BJ (cell line): Measurements from ENCODE around the gene LRRC74A. TPM values are rescaled to one million over a fixed set of nuclear protein-coding genes. Genes with fewer than 3 reads are reported as not detected.
"Not testable (repeated sequence)": the region's sequence is repeated elsewhere in the genome, so short reads cannot be mapped to it uniquely, and the experiment has no call there.

Source experiments
- CTCF ChIA-PET: fragments of 350-600 bp; formaldehyde crosslinking; extraction: SDS; loops from one replicate; lab custom pipeline; 2021; ENCODE audit warnings: antibody characterized with exemption, inconsistent platforms; lab: Yijun Ruan, JAX
- POLR2A ChIA-PET: fragments of 300-600 bp; sonication (Branson Sonifier 250); formaldehyde crosslinking; extraction: SDS; loops from one replicate; lab custom pipeline; 2021; ENCODE audit warnings: antibody characterized with exemption; lab: Charles Lee
- DNase-seq: peaks from one replicate; pipeline ENCODE4 v3.0.0-alpha.2; 2011; ENCODE audit warnings: low read depth
- H3K27me3 ChIP-seq: 2 replicates; pipeline ENCODE4 v1.6.0; 2011; ENCODE audit warnings: low read length; ENCODE audit not compliant: control insufficient read depth, insufficient read depth
- H3K36me3 ChIP-seq: 2 replicates; pipeline ENCODE4 v1.5.1; 2011; ENCODE audit warnings: low read length; ENCODE audit not compliant: control insufficient read depth, insufficient read depth
- H3K4me3 ChIP-seq: 2 replicates; pipeline ENCODE4 v1.5.1; 2011; ENCODE audit warnings: low read depth, mild to moderate bottlenecking, control low read depth, low read length
- polyA plus RNA-seq: library from polyadenylated mRNA; depleted of rRNA; stranded (reverse); fragments of >200 nt; gene quantifications from 2 replicates; pipeline ENCODE4 v1.2.3, GENCODE V29; 2011
- TF ChIP-seq, protein P1 (sequence below): IDR thresholded peaks from 2 replicates; pipeline ENCODE4 v1.5.1; 2011; ENCODE audit warnings: low read depth, mild to moderate bottlenecking, control low read depth, inconsistent platforms, low read length, moderate library complexity; ENCODE audit not compliant: insufficient read depth

LRRC74A gene
- polyA plus RNA-seq, 1 experiment: not detected

DNA sequence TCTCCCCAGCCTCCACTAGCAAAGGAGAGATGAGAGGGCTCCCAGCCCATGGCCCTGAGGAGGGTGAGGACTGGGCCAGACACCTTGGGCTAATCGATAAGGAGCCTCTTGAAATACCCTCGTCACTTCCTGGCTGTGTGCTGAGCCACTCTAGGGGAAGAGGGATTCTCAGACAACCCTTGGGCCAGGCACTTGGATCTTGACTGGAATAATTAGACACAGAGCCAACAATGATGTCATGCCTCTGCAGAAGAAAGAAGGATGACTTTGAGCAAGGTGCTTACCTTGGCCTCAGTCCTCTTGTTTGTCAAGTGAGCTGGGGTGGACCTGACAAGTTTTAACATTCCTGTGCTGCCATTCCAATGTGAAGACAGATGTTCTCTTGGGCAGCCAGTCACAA, 83.1 kb downstream of the LRRC74A start:
- H3K36me3 ChIP-seq: no peaks in the 10 kb centered on the region
- POLR2A ChIA-PET: no interaction called here
- H3K4me3 ChIP-seq: no peak overlapping the region
- TF ChIP-seq, protein P1, sequence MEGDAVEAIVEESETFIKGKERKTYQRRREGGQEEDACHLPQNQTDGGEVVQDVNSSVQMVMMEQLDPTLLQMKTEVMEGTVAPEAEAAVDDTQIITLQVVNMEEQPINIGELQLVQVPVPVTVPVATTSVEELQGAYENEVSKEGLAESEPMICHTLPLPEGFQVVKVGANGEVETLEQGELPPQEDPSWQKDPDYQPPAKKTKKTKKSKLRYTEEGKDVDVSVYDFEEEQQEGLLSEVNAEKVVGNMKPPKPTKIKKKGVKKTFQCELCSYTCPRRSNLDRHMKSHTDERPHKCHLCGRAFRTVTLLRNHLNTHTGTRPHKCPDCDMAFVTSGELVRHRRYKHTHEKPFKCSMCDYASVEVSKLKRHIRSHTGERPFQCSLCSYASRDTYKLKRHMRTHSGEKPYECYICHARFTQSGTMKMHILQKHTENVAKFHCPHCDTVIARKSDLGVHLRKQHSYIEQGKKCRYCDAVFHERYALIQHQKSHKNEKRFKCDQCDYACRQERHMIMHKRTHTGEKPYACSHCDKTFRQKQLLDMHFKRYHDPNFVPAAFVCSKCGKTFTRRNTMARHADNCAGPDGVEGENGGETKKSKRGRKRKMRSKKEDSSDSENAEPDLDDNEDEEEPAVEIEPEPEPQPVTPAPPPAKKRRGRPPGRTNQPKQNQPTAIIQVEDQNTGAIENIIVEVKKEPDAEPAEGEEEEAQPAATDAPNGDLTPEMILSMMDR: no peak
- CTCF ChIA-PET: interaction anchor here (1.0 to 14.2 kb wide), 7 partner anchors 8 to 186 kb away, joined by 3 to 316 read pairs (median 5); no protein-coding TSS in a partner anchor
- DNase-seq: no peak
- H3K27me3 ChIP-seq: no peaks in the 10 kb centered on the region

DNA sequence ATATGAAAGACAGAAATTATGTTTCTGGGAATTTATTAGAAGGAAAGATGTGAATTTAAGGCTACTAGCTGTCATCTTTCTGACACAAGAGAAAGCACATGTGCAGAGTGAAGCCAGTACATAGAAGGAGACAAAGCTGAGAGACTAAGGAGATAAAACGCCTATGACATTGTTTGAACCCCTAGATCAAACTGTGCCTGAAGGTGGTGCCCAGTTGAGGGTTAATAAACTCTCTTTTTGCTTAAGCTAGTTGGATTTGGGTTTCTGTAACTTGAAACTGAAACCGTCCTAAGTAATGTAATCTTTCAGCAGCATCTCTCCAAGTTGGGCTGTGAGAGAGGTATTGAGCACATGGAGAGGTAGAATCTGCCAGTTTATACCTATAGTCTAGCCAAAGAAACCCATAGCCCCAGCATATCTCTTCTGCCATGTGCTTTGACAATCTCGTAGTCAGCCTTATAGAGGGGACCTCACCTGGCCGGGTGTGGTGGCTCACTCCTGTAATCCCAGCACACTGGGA, 84.2 kb downstream of the LRRC74A start:
- ChIA-PET POLR2A (no interaction called here), CTCF (interaction anchor here (0.6 to 14.2 kb wide), 7 partner anchors 14 to 1863 kb away, joined by 3 to 316 read pairs (median 6); no protein-coding TSS in a partner anchor)
- DNase-seq: no peak
- no peaks in the 10 kb centered on the region for H3K27me3 ChIP-seq
- no peak overlapping the region for H3K4me3 ChIP-seq
- TF ChIP-seq, protein P1: no peak
- H3K36me3 ChIP-seq: no peaks in the 10 kb centered on the region

DNA sequence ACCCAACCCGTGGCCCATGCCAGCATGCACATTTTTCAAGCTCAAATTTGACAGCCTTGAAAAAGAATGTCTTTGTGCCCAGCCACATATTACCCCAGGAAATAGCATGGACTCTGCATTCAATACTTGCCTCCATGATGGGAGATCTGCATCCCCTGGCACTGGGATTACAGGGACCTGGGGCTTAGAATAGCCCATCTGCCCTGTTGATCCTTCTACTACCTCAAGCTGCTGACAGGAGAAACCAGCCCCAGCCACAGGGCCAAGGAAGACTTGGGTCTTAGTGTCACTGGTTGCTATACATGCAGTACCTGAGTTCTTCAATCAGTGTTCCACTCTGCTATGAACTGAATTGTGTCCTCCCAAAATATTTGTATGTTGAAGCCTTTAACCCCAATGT, 85.3 kb downstream of the LRRC74A start:
- no peak for DNase-seq
- ChIA-PET POLR2A (no interaction called here), CTCF (interaction anchor here (0.8 to 14.2 kb wide), 12 partner anchors 13 to 221 kb away, joined by 3 to 316 read pairs (median 10); no protein-coding TSS in a partner anchor)
- H3K27me3 ChIP-seq: no peaks in the 10 kb centered on the region
- no peaks in the 10 kb centered on the region for H3K36me3 ChIP-seq
- H3K4me3 ChIP-seq: no peak overlapping the region
- TF ChIP-seq, protein P1: no peak

DNA sequence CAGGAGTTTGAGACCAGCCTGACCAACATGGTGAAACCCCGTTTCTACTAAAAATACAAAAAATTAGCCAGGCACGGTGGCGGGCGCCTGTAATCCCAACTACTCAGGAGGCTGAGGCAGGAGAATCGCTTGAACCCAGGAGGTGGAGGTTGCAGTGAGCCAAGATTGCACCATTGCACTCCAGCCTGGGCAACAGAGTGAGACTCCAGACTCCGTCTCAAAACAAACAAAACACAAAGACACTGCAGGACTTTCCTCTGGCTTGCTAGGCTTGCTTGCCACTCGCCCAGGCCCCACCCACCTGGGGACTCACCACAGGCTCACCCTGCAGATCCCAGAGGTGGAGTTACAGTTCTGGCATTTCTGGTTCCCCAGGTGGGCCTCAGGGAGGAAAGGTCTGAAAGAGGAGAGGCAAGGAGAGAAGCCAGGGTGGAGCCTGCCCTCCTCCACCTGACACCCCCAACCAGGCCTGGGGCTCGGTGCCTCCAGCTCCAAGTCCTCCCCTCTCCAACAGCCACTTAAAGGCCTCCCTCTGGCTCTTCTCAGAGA, 88.4 kb downstream of the LRRC74A start:
- DNase-seq, H3K4me3 ChIP-seq, H3K36me3 ChIP-seq, H3K27me3 ChIP-seq, POLR2A ChIA-PET: not testable (repeated sequence)
- CTCF ChIA-PET: interaction anchor here (0.6 to 14.2 kb wide), 18 partner anchors 12 to 716 kb away, joined by 3 to 316 read pairs (median 24); partner anchors contain the start of gene IRF2BPL

DNA sequence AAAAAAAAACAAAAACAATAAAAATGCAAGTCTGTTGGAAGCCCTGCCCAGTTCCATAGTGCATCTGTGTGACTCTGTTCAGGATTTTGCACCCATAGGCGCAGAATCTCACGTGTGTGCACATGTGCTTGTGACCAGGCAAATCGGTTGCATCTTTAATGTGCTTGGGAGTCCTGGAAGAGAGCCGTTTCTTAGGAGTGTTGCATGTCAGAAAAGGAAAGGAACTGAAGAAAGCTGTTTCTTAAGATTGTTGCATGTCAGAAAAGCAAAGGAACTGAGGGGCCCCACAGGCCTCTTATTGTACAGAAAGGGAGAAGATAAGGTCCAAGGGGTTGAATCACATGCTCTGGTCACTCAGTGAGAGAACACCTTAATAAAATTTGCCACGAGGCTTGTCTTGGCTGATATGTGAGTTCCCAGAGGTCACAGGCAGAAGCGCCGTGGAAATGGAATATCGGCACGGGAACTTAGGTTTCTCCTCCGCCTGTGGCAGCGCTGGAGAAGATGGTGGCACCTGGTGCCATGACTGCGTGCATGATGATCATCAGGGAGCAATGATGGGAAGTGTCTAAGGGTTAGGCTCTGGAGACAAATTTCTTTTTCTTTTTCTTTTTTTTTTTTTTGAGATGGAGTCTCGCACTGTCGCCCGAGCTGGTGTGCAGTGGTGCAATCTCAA, 90.0 kb downstream of the LRRC74A start:
- no peak for DNase-seq
- TF ChIP-seq, protein P1: no peak
- Histone ChIP-seq H3K4me3 (no peak overlapping the region), H3K27me3 (no peaks in the 10 kb centered on the region), H3K36me3 (no peaks in the 10 kb centered on the region)
- ChIA-PET POLR2A (no interaction called here), CTCF (interaction anchor here (1.3 to 14.2 kb wide), 16 partner anchors 11 to 156 kb away, joined by 4 to 316 read pairs (median 21); partner anchors contain the start of gene IRF2BPL)
